KMS-11 (cell line): Measurements from ENCODE around the gene ADARB1.

Experiments
- H2AFZ ChIP-seq: fragments of 200-600 bp; sonication (generic); 2 replicates; pipeline ENCODE4 v1.6.1; 2016; ENCODE audit warnings: antibody characterized with exemption, mixed run types, low read depth
- H3K27ac ChIP-seq: fragments of 200-600 bp; sonication (generic); 2 replicates; pipeline ENCODE4 v1.6.1; 2016; ENCODE audit warnings: mild to moderate bottlenecking, mixed run types
- H3K27me3 ChIP-seq: fragments of 200-600 bp; sonication (generic); 2 replicates; pipeline ENCODE4 v1.6.1; 2017; ENCODE audit warnings: mild to moderate bottlenecking, low read depth, mixed run types, moderate library complexity; ENCODE audit not compliant: insufficient read depth
- H3K36me3 ChIP-seq: fragments of 200-600 bp; sonication (generic); 2 replicates; pipeline ENCODE4 v1.6.1; 2017; ENCODE audit warnings: mild to moderate bottlenecking, mixed run types; ENCODE audit not compliant: insufficient read depth
- H3K4me1 ChIP-seq: fragments of 200-600 bp; sonication (generic); 2 replicates; pipeline ENCODE4 v1.6.1; 2016; ENCODE audit warnings: mild to moderate bottlenecking, low read depth, mixed run types; ENCODE audit not compliant: poor library complexity, severe bottlenecking
- H3K4me2 ChIP-seq: fragments of 200-600 bp; sonication (generic); 2 replicates; pipeline ENCODE4 v1.7.0; 2016; ENCODE audit warnings: mild to moderate bottlenecking, mixed run types
- H3K4me3 ChIP-seq: fragments of 200-600 bp; sonication (generic); IDR thresholded peaks from 2 replicates; pipeline ENCODE4 v1.6.1; 2017; ENCODE audit warnings: low read depth, low read length, mixed read lengths; ENCODE audit not compliant: insufficient read depth
- H3K79me2 ChIP-seq: fragments of 200-600 bp; sonication (generic); 2 replicates; pipeline ENCODE4 v1.6.1; 2016; ENCODE audit warnings: low read depth, mixed run types; ENCODE audit not compliant: insufficient read depth
- H3K9ac ChIP-seq: fragments of 200-600 bp; sonication (generic); 2 replicates; pipeline ENCODE4 v1.6.1; 2016; ENCODE audit warnings: mild to moderate bottlenecking, mixed run types
- H4K20me1 ChIP-seq: fragments of 200-600 bp; sonication (generic); 2 replicates; pipeline ENCODE4 v1.6.1; 2016; ENCODE audit warnings: mild to moderate bottlenecking, mixed run types; ENCODE audit not compliant: insufficient read depth
- CTCF ChIP-seq: fragments of 200-600 bp; sonication (generic); conservative IDR thresholded peaks from 2 replicates; pipeline ENCODE4 v1.6.1; 2017; ENCODE audit warnings: low read depth, mild to moderate bottlenecking, antibody characterized with exemption, low read length, moderate library complexity, mixed read lengths

Gene ADARB1

GRCh38 chr21:45269861-45270260 lies 195.5 kb downstream of the ADARB1 start:
- no peaks in the 10 kb centered on the region for H3K79me2 ChIP-seq

GRCh38 chr21:45270306-45270821 lies 196.0 kb downstream of the ADARB1 start:
- Histone ChIP-seq H3K79me2 (no peaks in the 10 kb centered on the region), H3K27ac (no peak overlapping the region), H4K20me1 (no peaks in the 10 kb centered on the region), H3K4me1 (no peaks in the 10 kb centered on the region), H3K36me3 (peaks cover 7% of the 10 kb centered on the region; the same call in 1 of the 2 replicates), H3K4me2 (no peak overlapping the region), H2AFZ (no peak overlapping the region), H3K27me3 (no peaks in the 10 kb centered on the region), H3K9ac (no peak overlapping the region), H3K4me3 (no peak overlapping the region)
- no peak for TF ChIP-seq CTCF

More at GRCh38 chr21:45269861-45270260, 195.5 kb downstream of the ADARB1 start:
- Histone ChIP-seq H3K4me1 (no peaks in the 10 kb centered on the region), H2AFZ (no peak overlapping the region), H3K4me3 (no peak overlapping the region), H3K27me3 (no peaks in the 10 kb centered on the region), H4K20me1 (no peaks in the 10 kb centered on the region), H3K36me3 (peaks cover 7% of the 10 kb centered on the region; the same call in 1 of the 2 replicates), H3K4me2 (no peak overlapping the region), H3K9ac (no peak overlapping the region), H3K27ac (no peak overlapping the region)
- no peak for TF ChIP-seq CTCF
